Measurements from ENCODE around the gene NSUN2.

The NSUN2 gene

GRCh38 chr5:6616632-6617031, 16.2 kb downstream of the NSUN2 start:
- Histone ChIP-seq H3K4me3 (ENCODE audit: low read depth, low read length) (no peak overlapping the region), H3K4me1 (ENCODE audit: control insufficient read depth, insufficient read depth, low read length) (no peaks in the 10 kb centered on the region), H3K9me3 (ENCODE audit: control insufficient read depth, insufficient read depth, low read length) (no peaks in the 10 kb centered on the region), H3K27me3 (ENCODE audit: control insufficient read depth, insufficient read depth, low read length) (no peaks in the 10 kb centered on the region), H3K36me3 (ENCODE audit: control insufficient read depth, insufficient read depth, low read length) (peaks cover 61% of the 10 kb centered on the region), H3K9ac (ENCODE audit: low read depth, low read length) (no peak overlapping the region)

DNA sequence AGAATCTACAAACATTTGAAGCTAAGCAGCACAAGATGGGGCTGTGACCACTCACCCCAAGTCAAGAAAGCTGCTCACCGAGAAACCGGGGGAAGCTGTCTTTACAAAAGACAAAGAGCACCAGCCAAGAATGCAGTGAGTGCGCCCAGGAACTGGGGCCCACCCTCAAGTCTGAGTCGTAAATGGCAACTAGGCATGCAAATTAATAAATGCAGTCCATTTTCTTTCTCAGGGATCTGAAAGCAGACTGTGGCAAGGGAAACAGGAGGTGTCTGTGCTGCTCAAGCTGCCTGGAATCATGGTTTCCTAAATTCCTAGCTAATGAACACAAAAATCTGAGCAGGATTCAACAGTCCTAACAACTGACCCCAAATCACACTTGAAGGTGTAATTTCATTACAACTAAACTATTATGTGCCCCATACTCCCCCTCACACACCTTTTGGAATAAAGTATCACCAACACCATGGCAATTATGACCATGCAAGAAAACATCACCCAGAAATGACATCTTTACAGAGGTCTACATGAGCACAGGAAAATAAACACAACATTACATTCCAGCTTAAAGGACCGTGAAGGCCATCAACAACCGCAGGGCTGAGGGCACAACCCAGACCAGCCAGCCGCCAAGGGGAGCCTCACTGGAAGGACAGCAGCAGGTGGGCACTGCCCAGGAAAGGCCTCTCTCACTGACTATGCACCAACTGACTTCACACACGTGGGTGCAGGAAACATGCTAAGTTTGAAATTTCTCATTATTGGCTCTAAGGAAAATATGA, 17.6 kb downstream of the NSUN2 start:
- H3K9me3 ChIP-seq (ENCODE audit: control insufficient read depth, insufficient read depth, low read length): no peaks in the 10 kb centered on the region
- no peak overlapping the region for H3K4me3 ChIP-seq (ENCODE audit: low read depth, low read length)
- no peaks in the 10 kb centered on the region for H3K27me3 ChIP-seq (ENCODE audit: control insufficient read depth, insufficient read depth, low read length)
- H3K9ac ChIP-seq (ENCODE audit: low read depth, low read length): no peak overlapping the region
- H3K36me3 ChIP-seq (ENCODE audit: control insufficient read depth, insufficient read depth, low read length): peaks cover 65% of the 10 kb centered on the region
- H3K4me1 ChIP-seq (ENCODE audit: control insufficient read depth, insufficient read depth, low read length): no peaks in the 10 kb centered on the region

DNA sequence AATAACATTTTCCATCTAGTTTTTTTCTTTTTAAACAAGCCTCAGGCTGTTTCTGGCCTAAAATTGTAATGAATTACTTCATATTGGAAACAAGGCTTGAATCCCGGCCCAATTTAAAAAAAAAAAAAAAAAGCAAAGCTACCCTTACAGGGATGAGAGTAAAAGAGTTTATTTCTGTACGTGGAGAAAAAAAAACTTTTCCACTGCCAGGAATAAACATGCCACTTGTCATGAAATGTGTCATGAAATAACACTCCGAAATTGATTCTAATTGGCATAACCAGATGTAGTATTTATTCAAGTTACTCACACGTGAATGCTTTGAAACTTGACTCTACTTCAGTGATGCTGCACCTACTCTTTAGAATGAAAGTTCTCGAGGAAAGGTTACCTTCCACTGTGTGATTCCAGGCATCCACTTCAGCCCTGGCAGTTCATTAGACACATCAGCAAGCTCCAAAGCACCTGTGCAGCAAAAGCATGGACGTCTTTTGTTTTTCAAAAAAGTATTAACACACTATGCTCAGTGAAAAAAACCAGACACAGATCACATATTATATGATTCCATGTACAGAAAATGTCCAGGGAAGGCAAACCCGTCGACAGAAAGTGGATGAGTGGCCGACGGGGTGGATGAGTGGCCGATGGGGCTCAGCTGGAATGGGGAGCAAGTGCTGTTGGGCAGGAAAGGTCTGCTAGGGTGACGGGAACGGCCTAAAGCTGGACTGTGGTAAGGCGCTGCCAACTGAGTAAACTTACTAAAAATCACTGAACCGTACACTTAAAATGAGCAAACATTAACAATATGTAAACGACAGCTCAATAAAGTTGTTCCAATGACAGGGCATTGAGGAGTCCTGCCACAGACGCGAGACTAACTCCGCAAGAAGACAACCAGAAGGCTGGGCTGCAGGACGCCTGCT, 21.2 kb downstream of the NSUN2 start:
- H3K4me1 ChIP-seq (ENCODE audit: control insufficient read depth, insufficient read depth, low read length): no peaks in the 10 kb centered on the region
- H3K9me3 ChIP-seq (ENCODE audit: control insufficient read depth, insufficient read depth, low read length): no peaks in the 10 kb centered on the region
- H3K9ac ChIP-seq (ENCODE audit: low read depth, low read length): no peak overlapping the region
- H3K27me3 ChIP-seq (ENCODE audit: control insufficient read depth, insufficient read depth, low read length): no peaks in the 10 kb centered on the region
- H3K36me3 ChIP-seq (ENCODE audit: control insufficient read depth, insufficient read depth, low read length): peaks cover 68% of the 10 kb centered on the region
- H3K4me3 ChIP-seq (ENCODE audit: low read depth, low read length): no peak overlapping the region

GRCh38 chr5:6608016-6608415, 24.8 kb downstream of the NSUN2 start:
- no peaks in the 10 kb centered on the region for H3K9me3 ChIP-seq (ENCODE audit: control insufficient read depth, insufficient read depth, low read length)
- no peak overlapping the region for H3K9ac ChIP-seq (ENCODE audit: low read depth, low read length)
- no peaks in the 10 kb centered on the region for H3K4me1 ChIP-seq (ENCODE audit: control insufficient read depth, insufficient read depth, low read length)
- peaks cover 75% of the 10 kb centered on the region for H3K36me3 ChIP-seq (ENCODE audit: control insufficient read depth, insufficient read depth, low read length)
- no peak overlapping the region for H3K4me3 ChIP-seq (ENCODE audit: low read depth, low read length)
- H3K27me3 ChIP-seq (ENCODE audit: control insufficient read depth, insufficient read depth, low read length): no peaks in the 10 kb centered on the region

DNA sequence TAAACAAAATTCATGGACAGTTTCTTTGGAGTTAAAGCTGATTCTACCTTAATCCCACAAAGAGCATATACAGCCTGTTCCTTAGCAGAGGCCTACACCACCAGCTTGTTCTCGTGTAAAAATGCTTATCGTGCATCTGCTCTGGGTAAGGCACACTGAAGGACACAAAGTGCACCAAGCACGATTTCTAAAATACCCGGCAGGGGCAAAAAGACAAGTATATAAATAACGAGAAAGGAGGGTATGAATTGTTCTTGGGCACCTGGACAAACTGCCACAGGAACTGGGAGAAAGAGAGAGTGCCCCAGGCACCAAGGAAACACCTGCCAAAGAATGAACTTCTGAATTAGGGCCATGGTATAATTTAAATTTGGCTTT, 25.3 kb downstream of the NSUN2 start:
- H3K4me3 ChIP-seq (ENCODE audit: low read depth, low read length): no peak overlapping the region
- H3K9ac ChIP-seq (ENCODE audit: low read depth, low read length): no peak overlapping the region
- H3K4me1 ChIP-seq (ENCODE audit: control insufficient read depth, insufficient read depth, low read length): no peaks in the 10 kb centered on the region
- peaks cover 75% of the 10 kb centered on the region for H3K36me3 ChIP-seq (ENCODE audit: control insufficient read depth, insufficient read depth, low read length)
- no peaks in the 10 kb centered on the region for H3K27me3 ChIP-seq (ENCODE audit: control insufficient read depth, insufficient read depth, low read length)
- no peaks in the 10 kb centered on the region for H3K9me3 ChIP-seq (ENCODE audit: control insufficient read depth, insufficient read depth, low read length)

DNA sequence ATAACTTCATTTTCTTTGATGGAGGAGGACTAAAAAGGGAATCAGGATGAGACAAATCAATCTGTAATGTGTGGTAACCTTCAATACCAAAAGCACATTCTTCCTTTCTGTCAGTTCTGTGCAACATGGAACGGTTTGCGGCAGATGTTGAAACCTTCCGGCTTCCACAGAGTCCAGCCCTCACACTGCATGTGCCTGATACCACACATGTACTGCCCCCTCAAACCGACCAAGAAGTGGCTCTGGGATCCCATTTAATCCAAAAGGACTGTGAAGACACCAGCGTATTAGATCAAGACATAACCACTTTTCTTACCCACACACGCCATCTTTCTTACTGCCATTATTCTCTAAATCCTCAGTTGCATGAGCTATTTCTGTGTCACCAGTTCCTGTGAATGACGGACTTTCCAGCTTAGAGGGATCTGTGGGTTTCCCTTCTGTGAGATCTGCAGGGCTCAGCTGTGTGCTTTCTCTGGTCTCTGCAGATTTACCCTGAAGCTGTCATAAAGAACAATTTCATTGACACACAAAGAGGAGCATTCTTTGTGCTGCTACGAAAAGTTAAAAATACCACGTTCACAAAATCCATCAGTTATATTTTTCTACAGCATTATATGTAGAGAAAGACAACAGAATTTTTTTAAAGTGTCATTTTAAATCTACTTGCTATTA, 25.8 kb downstream of the NSUN2 start:
- no peak overlapping the region for H3K9ac ChIP-seq (ENCODE audit: low read depth, low read length)
- H3K9me3 ChIP-seq (ENCODE audit: control insufficient read depth, insufficient read depth, low read length): no peaks in the 10 kb centered on the region
- H3K4me1 ChIP-seq (ENCODE audit: control insufficient read depth, insufficient read depth, low read length): no peaks in the 10 kb centered on the region
- H3K4me3 ChIP-seq (ENCODE audit: low read depth, low read length): no peak overlapping the region
- H3K27me3 ChIP-seq (ENCODE audit: control insufficient read depth, insufficient read depth, low read length): no peaks in the 10 kb centered on the region
- peaks cover 74% of the 10 kb centered on the region for H3K36me3 ChIP-seq (ENCODE audit: control insufficient read depth, insufficient read depth, low read length)

- Histone ChIP-seq H3K4me1 (ENCODE audit: control insufficient read depth, insufficient read depth, low read length) (no peaks in the 10 kb centered on the region), H3K9ac (ENCODE audit: low read depth, low read length) (no peak overlapping the region), H3K27me3 (ENCODE audit: control insufficient read depth, insufficient read depth, low read length) (no peaks in the 10 kb centered on the region), H3K4me3 (ENCODE audit: low read depth, low read length) (no peak overlapping the region), H3K9me3 (ENCODE audit: control insufficient read depth, insufficient read depth, low read length) (no peaks in the 10 kb centered on the region), H3K36me3 (ENCODE audit: control insufficient read depth, insufficient read depth, low read length) (peaks cover 75% of the 10 kb centered on the region)
Observed at GRCh38 chr5:6604946-6605345, 27.9 kb downstream of the NSUN2 start.

- peaks cover 75% of the 10 kb centered on the region for H3K36me3 ChIP-seq (ENCODE audit: control insufficient read depth, insufficient read depth, low read length)
- no peaks in the 10 kb centered on the region for H3K9me3 ChIP-seq (ENCODE audit: control insufficient read depth, insufficient read depth, low read length)
- H3K9ac ChIP-seq (ENCODE audit: low read depth, low read length): no peak overlapping the region
- H3K27me3 ChIP-seq (ENCODE audit: control insufficient read depth, insufficient read depth, low read length): no peaks in the 10 kb centered on the region
- H3K4me3 ChIP-seq (ENCODE audit: low read depth, low read length): no peak overlapping the region
- no peaks in the 10 kb centered on the region for H3K4me1 ChIP-seq (ENCODE audit: control insufficient read depth, insufficient read depth, low read length)
Observed at GRCh38 chr5:6604341-6604740, 28.5 kb downstream of the NSUN2 start.

DNA sequence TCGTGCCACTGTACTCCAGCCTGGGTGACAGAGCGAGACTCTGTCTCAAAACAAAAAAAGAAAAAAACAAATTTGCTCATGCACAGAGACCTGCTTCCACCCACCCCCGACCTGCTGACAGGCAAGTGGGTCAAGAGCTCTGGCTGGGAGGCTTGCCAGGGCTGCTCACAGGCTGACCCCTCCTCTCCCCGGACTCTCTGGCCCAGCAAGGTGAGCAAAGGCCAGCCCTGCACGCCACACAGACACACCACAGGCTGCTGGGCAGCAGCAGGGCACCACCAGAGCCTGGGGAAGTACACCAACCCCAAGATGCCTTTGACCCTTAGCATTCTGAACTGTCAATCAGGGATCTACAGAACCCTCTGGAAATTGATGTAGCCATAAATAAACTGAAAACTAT, 29.2 kb downstream of the NSUN2 start:
- Histone ChIP-seq H3K4me1 (ENCODE audit: control insufficient read depth, insufficient read depth, low read length) (no peaks in the 10 kb centered on the region), H3K36me3 (ENCODE audit: control insufficient read depth, insufficient read depth, low read length) (peaks cover 70% of the 10 kb centered on the region), H3K27me3 (ENCODE audit: control insufficient read depth, insufficient read depth, low read length) (no peaks in the 10 kb centered on the region), H3K4me3 (ENCODE audit: low read depth, low read length) (no peak overlapping the region), H3K9me3 (ENCODE audit: control insufficient read depth, insufficient read depth, low read length) (no peaks in the 10 kb centered on the region), H3K9ac (ENCODE audit: low read depth, low read length) (no peak overlapping the region)

GRCh38 chr5:6602441-6602840, 30.4 kb downstream of the NSUN2 start:
- Histone ChIP-seq H3K9me3 (ENCODE audit: control insufficient read depth, insufficient read depth, low read length) (no peaks in the 10 kb centered on the region), H3K36me3 (ENCODE audit: control insufficient read depth, insufficient read depth, low read length) (peaks cover 71% of the 10 kb centered on the region)

DNA sequence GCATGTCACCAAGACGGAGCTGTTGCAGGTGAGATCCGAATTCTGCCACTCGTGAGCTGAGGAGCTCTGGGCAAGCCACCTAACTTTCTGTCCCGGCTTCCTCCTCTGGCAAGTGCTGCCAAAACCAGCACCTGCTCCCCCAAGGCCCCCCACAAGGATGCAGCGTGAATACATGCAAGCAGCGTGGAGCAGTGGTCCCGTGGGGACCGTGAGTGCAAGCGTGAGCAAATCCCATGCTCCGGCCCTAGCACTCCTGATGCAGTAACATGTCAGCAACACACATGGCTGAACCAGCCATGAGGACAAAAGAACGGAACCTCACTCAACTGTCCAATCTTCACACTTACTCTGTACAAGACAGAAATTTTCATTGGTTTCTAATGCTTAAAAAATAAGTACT, 31.0 kb downstream of the NSUN2 start:
- Histone ChIP-seq H3K4me3 (ENCODE audit: low read depth, low read length) (no peak overlapping the region), H3K4me1 (ENCODE audit: control insufficient read depth, insufficient read depth, low read length) (no peaks in the 10 kb centered on the region), H3K9me3 (ENCODE audit: control insufficient read depth, insufficient read depth, low read length) (no peaks in the 10 kb centered on the region), H3K27me3 (ENCODE audit: control insufficient read depth, insufficient read depth, low read length) (no peaks in the 10 kb centered on the region), H3K36me3 (ENCODE audit: control insufficient read depth, insufficient read depth, low read length) (peaks cover 65% of the 10 kb centered on the region), H3K9ac (ENCODE audit: low read depth, low read length) (no peak overlapping the region)

More at GRCh38 chr5:6602441-6602840, 30.4 kb downstream of the NSUN2 start:
- H3K27me3 ChIP-seq (ENCODE audit: control insufficient read depth, insufficient read depth, low read length): no peaks in the 10 kb centered on the region
- no peak overlapping the region for H3K9ac ChIP-seq (ENCODE audit: low read depth, low read length)
- no peak overlapping the region for H3K4me3 ChIP-seq (ENCODE audit: low read depth, low read length)
- no peaks in the 10 kb centered on the region for H3K4me1 ChIP-seq (ENCODE audit: control insufficient read depth, insufficient read depth, low read length)
